Kidney (tissue), 14 donors: ENCODE measurements around the gene RPS6KA3. TPM values are rescaled to one million over a fixed set of nuclear protein-coding genes. Genes with fewer than 3 reads are reported as not detected.

Source experiments
- DNase-seq, 5 donors: peaks; one replicate each; pipeline ENCODE4 v3.0.0-alpha.2; 2013 to 2020
- FAIRE-seq: peaks from 2 replicates; lab custom pipeline; 2012; peaks lifted over from hg19 to GRCh38; lab: Jason Lieb, UNC
- H3K27ac ChIP-seq, 2 donors: one replicate each; pipeline ENCODE4 v1.7.0; 2013; ENCODE audit warnings: low read depth in 2 of 2, low read length in 2 of 2, inconsistent platforms in 1 of 2
- H3K27me3 ChIP-seq: one replicate; pipeline ENCODE4 v1.7.1; 2013; ENCODE audit warnings: low read length, inconsistent platforms; ENCODE audit not compliant: control insufficient read depth, insufficient read depth
- H3K36me3 ChIP-seq, 3 donors: one replicate each; pipeline versions ENCODE4 v1.7.0 to v1.7.1; 2013; ENCODE audit warnings: low read length in 3 of 3, control low read depth in 1 of 3, inconsistent platforms in 1 of 3; ENCODE audit not compliant: insufficient read depth in 3 of 3, control insufficient read depth in 2 of 3
- H3K4me1 ChIP-seq, 3 donors: one replicate each; pipeline versions ENCODE4 v1.7.0 to v1.7.1; 2013; ENCODE audit warnings: low read length in 3 of 3, inconsistent platforms in 1 of 3, low read depth in 1 of 3; ENCODE audit not compliant: control insufficient read depth in 2 of 3, insufficient read depth in 2 of 3
- H3K4me3 ChIP-seq, 3 donors: one replicate each; pipeline versions ENCODE4 v1.7.0 to v1.8.1; 2013; ENCODE audit warnings: low read length in 3 of 3, control low read depth in 1 of 3, inconsistent platforms in 1 of 3
- H3K9ac ChIP-seq, 3 donors: one replicate each; pipeline versions ENCODE4 v1.7.0 to v1.7.1; 2013; ENCODE audit warnings: low read length in 3 of 3, control low read depth in 1 of 3, inconsistent platforms in 1 of 3
- H3K9me3 ChIP-seq, 3 donors: one replicate each; pipeline versions ENCODE4 v1.7.0 to v1.7.1; 2013; ENCODE audit warnings: low read length in 3 of 3, control low read depth in 1 of 3, inconsistent platforms in 1 of 3; ENCODE audit not compliant: control insufficient read depth in 2 of 3, insufficient read depth in 1 of 3
- intact Hi-C: fragments of 100-400 bp; cut with DNase I; formaldehyde crosslinking; loops from one replicate; pipeline ENCODE4 v1.11.1; 2022
- polyA plus RNA-seq: library from polyadenylated mRNA; stranded (reverse); fragments of 350-450 nt; fragmentation: Illumina TruSeq; extraction: RNeasy Lipid Tissue Mini Kit (QIAGEN cat#74804); gene quantifications from one replicate; pipeline ENCODE4 v1.2.3, GENCODE V29; 2014; ENCODE audit warnings: low read depth, low replicate concordance; ENCODE audit not compliant: insufficient read depth
- total RNA-seq: library from RNA; stranded (reverse); fragmentation: NEBNext Ultra II Directional; extraction: Animal tissue kit (Norgen Biotek cat#: 25700); gene quantifications from one replicate; pipeline ENCODE4 v1.2.1, GENCODE V29; 2021
- TF ChIP-seq, protein P1 (sequence below): IDR thresholded peaks from 3 replicates; pipeline ENCODE4 v1.5.1; 2012; ENCODE audit warnings: mild to moderate bottlenecking, moderate library complexity, borderline replicate concordance; ENCODE audit not compliant: insufficient read depth; ENCODE audit errors: extremely low read depth
- donor health status: control.
- donor health status: control.
- donor health status: control.
- donor health status: control.
- donor health status: control.
- donor health status: DM: yes; HTN: yes; CAD: no.
- donor health status: Normal renal cell carcinoma (clear cell type).

The RPS6KA3 gene
- total and polyA plus RNA-seq, 2 donors from 2014 or later: 9.9 to 42.8 TPM

- Histone ChIP-seq H3K9ac (no peak overlapping the region), H3K27ac (no peak overlapping the region), H3K27me3 (peaks cover 9% of the 10 kb centered on the region), H3K9me3 (no peaks in the 10 kb centered on the region), H3K36me3 (no peaks in the 10 kb centered on the region), H3K4me3 (no peak overlapping the region), H3K4me1 (no peaks in the 10 kb centered on the region)
- TF ChIP-seq, protein P1, sequence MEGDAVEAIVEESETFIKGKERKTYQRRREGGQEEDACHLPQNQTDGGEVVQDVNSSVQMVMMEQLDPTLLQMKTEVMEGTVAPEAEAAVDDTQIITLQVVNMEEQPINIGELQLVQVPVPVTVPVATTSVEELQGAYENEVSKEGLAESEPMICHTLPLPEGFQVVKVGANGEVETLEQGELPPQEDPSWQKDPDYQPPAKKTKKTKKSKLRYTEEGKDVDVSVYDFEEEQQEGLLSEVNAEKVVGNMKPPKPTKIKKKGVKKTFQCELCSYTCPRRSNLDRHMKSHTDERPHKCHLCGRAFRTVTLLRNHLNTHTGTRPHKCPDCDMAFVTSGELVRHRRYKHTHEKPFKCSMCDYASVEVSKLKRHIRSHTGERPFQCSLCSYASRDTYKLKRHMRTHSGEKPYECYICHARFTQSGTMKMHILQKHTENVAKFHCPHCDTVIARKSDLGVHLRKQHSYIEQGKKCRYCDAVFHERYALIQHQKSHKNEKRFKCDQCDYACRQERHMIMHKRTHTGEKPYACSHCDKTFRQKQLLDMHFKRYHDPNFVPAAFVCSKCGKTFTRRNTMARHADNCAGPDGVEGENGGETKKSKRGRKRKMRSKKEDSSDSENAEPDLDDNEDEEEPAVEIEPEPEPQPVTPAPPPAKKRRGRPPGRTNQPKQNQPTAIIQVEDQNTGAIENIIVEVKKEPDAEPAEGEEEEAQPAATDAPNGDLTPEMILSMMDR: no peak
- intact Hi-C loops: no loop called here
- no peak for DNase-seq
- no peak for FAIRE-seq
Measured at GRCh38 chrX:20101934-20102581, 164.7 kb downstream of the RPS6KA3 start.

Other genes with a start within 250 kb of the RPS6KA3 start
- 0.76 TPM for gene MAP7D2, start 150.0 kb downstream of the RPS6KA3 start, total RNA-seq
- 3.6 TPM for gene MAP7D2, start 150.0 kb downstream of the RPS6KA3 start, polyA plus RNA-seq
- gene EIF1AX, start 125.1 kb downstream of the RPS6KA3 start, total RNA-seq: 104 TPM
- 29.4 TPM for gene EIF1AX, start 125.1 kb downstream of the RPS6KA3 start, polyA plus RNA-seq